ENCODE results near the gene SYT11. TPM values are rescaled to one million over a fixed set of nuclear protein-coding genes. Genes with fewer than 3 reads are reported as not detected.

SYT11 gene
- 20.0 TPM for total RNA-seq

DNA sequence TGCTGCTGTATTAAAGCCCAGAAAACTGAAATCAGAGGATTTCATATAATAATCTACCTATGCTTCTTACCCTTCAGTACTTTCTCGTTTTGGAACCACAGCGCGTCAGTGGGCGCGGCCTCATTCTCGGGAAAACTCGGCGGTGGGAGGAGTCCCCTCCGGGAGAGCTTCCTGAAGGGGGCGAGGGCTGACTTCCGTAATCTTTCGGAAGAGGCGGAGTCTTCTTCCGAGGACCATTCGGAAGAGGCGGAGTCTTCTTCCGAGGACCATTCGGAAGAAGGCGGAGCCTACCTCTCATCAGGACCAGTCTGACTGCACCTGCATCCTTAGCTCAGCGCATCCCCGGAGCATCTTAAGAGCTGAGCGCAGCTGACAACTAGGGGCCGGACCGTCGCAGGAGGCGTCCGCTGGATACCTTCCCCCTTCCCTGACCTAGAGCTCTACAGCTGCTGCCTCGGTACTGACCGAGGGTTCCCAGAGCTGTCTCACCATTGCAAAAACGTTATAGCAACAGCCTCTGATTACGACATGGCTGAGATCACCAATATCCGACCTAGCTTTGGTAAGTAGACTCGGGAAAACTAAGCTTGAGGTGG, at the start of gene SYT11:
Gene SYT11 (plus strand): TSS at position 334 of the 596 bp plus-strand sequence. CDS start 195 bp downstream, at position 529.

GRCh38 chr1:155856975-155857930, 2.1 kb upstream of the SYT11 start, which contains the start of gene GON4L:
TSS of gene GON4L (minus strand) at chr1:155857214. CDS start at chr1:155853780, 3,434 bp downstream.

DNA sequence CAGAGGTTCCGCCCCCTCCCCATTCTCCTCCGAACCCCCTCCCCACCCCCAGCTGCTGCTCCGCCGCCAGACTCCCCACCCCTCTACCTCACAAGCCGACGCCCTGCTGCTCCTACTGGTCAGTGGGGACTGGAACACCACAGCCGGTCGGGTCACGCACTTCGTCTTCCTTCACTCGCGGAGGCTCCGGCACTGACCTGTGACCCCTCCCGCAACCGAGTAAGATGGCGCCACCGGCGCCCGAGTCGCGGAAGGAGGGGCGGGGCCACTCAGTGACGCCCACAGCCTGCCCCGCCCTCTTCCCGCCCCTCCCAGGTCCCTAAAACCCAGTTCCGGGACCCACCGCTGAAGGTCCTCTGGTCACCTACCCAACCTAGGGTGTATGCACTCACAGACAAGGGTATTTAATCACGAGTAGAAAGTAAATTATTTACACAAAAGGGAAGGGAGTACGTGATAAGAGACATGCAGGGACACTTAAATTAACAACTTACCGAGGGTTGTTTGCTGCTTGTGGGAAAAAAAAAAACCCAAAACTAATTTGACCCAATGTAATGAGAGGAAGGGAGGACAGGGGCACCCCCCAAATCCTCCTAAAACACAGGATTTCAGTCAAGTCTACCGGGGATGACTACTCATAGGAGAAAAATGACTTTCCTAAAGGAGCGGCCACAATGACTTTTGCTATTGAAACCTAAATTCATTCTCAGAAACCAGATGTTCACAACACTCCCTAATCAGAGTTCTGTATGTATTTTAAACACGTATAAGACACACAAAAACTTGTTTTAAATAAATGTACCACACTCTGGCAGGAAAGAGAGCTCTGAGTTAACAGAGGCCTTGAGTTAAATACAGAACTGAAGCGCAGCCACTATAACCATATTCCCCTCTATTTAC, 52.0 kb downstream of the SYT11 start, which contains the start of gene RIT1:
Gene RIT1 (minus strand): TSS at position 194 of the 900 bp plus-strand sequence. CDS start 588 bp downstream, outside the sequence.

DNA sequence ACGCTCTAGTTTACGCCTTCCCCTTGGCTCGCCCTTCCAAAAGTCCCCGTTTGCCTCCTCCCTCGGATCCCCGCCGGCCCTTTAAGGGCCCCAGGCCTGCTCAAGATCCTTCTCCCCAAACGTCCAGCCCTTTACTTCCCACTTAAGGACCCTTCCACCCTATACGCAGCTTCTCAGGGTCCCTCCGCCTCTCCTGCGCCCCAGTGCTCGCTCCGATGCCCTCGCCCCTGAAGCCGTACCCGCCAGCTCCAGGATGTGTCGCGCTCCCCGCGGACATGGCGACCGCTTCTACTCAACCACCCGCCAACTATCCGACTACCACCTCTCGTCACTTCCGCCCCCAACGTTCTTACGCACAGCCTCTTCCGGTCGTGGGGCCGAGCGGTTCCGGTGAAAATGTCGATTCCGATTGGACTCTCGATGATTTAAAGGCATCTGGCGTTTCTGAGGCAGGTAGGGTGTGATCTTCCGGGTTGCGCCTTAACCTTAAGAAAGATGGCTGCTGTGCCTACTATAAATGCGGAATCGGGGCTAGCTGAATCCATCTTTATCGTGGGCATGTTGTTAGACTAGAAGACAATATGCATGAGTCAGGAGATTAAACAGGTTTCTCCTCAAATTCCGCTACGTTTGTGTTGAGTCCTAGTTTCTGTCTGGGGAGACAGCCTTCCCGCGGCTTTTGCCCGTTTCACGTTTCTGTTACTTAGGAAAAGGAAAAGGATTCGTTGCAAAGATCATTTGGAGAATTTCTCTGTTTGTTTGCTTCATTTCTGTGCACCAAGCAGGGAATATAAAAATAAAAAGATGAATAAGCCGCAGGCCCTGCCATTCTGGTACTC, 74.9 kb downstream of the SYT11 start, which contains the start of gene KHDC4:
Gene KHDC4 (minus strand): TSS at position 317 of the 839 bp plus-strand sequence. CDS start 40 bp downstream, at position 277.

Small RNA genes within 50 kb of the gene (small RNA-seq; reads per million reads assigned to genes)
- not detected for gene RF00015 (ENCODE audit: low replicate concordance)
- gene SCARNA4 (ENCODE audit: low replicate concordance) = not detected
- 41.8 reads per million, percentile 97 among the genes with 10 or more reads in this experiment for gene SNORA80E (ENCODE audit: low replicate concordance)

Other genes starting within 250 kb of the SYT11 start
- gene MSTO1, start 249.3 kb upstream of the SYT11 start, total RNA-seq = 37.9 TPM
- 99.7 TPM for gene YY1AP1, start 170.8 kb upstream of the SYT11 start, total RNA-seq
- gene DAP3, start 170.5 kb upstream of the SYT11 start, total RNA-seq = 73.7 TPM
- gene GON4L, start 2.4 kb upstream of the SYT11 start, total RNA-seq = 48.2 TPM
- 31.4 TPM for gene RIT1, start 51.8 kb downstream of the SYT11 start, total RNA-seq
- 46.1 TPM for gene KHDC4, start 74.8 kb downstream of the SYT11 start, total RNA-seq
- 0.18 TPM for gene RXFP4, start 82.1 kb downstream of the SYT11 start, total RNA-seq
- 93.6 TPM for gene ARHGEF2, start 119.0 kb downstream of the SYT11 start, total RNA-seq
- 214 TPM for gene SSR2, start 161.4 kb downstream of the SYT11 start, total RNA-seq
- 19.7 TPM for gene UBQLN4, start 194.2 kb downstream of the SYT11 start, total RNA-seq
- 68.4 TPM for gene LAMTOR2, start 195.2 kb downstream of the SYT11 start, total RNA-seq
- 34.3 TPM for gene RAB25, start 201.6 kb downstream of the SYT11 start, total RNA-seq
- gene MEX3A, start 222.9 kb downstream of the SYT11 start, total RNA-seq = 29.6 TPM

All from metanephros (tissue), 2 donors.